ENCODE data around the gene NT5C2.

- TF ChIP-seq CTCF (IDR thresholded peaks at IDR 0.05; ENCODE audit: insufficient read depth, low read depth, low read length) (peak; percentile 30), EZH2 (IDR thresholded peaks at IDR 0.05; ENCODE audit: insufficient read depth, low read length) (no peak)
Measured at GRCh38 chr10:103053659-103054581, 139.2 kb downstream of the NT5C2 start.
